ENCODE results near the gene AJAP1.

- TF ChIP-seq POLR2AphosphoS5 (IDR thresholded peaks at IDR 0.05) (no peak), CTCF (IDR thresholded peaks at IDR 0.05) (no peak), POLR2A (IDR thresholded peaks at IDR 0.05) (no peak)
Measured at GRCh38 chr1:4621646-4622045, 32.8 kb upstream of the AJAP1 start.

Data from sigmoid colon (tissue), 4 donors.